GM19328 (cell line): Measurements from ENCODE around the gene MUC22.

Source experiments
- ATAC-seq: cut with Tn5 transposase; IDR thresholded peaks from one replicate; pipeline ENCODE4 v1.9.1; 2021; ENCODE audit warnings: mild to moderate bottlenecking, moderate library complexity; ENCODE audit not compliant: unreplicated experiment

MUC22 gene

DNA sequence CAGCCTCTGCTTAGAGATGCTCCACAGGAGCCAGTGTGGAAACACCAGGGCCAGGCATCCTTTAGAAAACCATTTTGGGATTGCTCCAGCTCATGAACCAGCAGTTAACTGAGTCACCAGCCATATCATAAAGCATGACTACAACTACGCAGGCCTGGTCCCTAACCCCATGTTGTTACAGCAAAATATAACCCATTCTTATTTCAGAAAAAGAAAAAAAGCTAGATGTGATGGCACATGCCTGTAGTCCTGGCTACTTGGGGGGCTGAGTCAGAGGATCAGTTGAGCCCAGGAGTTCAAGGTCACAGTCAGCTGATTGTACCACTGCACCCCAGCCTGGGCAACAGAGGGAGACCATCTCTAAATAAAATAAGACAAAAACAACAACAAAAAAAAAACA, 65.3 kb downstream of the MUC22 start:
- no peak for ATAC-seq

DNA sequence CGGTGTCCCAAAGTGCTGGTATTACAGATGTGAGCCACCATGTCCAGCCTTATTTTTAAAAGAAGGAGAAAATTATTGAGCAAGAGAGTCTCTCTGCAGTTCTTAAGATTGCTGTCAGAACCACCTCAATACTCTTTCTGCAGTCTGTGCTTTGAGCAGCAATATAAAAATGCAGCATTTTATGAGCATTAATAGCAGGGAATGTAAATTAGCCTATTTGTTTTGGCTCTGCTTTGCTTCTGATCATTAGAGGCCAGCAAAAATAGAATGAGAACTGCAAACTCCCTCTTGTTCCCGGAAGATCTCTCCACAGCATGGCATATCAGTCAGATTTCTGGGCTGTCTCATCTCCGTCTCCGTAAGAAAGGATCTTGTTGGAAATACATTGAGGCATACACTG, 66.3 kb downstream of the MUC22 start:
- no peak for ATAC-seq

DNA sequence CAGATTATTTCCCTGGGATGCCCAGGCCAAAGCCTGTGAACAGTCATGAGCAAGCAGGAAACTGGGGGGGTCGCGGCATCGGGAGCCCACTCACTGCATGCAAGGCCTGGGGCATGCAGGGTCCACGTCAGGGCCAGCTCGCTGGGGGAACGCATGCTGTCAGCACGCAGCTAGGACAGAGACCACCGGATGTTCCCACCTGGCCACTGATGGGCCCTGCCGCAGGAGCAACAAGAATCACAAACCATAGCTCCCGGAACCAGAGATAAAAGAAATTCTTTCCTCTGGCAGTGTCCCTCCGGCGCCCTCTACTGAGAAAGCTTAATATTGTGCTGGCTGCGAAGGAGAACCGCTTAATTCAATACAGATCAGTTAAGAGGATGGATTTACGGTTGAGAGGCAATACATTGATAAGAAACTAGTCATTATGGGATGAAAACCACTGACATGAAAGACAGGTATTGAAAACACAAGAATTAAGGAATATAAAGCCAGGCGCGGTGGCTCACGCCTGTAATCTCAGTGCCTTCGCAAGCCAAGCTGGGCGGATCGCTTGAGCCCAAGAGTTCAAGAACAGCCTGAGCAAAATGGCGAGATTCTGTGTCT, 69.5 kb downstream of the MUC22 start:
- ATAC-seq, result no peak

DNA sequence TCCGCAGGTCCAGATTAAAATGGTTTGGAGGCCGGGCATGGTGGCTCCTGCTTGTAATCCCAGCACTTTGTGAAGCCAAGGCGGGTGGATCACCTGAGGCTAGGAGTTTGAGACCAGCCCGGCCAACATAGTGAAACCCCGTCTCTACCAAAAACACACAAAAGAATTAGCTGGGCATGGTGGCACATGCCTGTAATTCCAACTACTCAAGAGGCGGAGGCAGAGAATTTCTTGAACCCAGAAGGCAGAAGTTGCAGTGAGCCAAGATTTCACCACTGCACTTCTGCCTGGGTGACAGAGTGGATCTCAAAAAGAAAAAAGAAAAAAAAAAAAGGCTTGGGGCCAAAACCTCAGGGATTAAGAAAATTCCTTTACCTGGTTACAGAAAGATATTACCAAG, 71.6 kb downstream of the MUC22 start:
- ATAC-seq, result no peak

DNA sequence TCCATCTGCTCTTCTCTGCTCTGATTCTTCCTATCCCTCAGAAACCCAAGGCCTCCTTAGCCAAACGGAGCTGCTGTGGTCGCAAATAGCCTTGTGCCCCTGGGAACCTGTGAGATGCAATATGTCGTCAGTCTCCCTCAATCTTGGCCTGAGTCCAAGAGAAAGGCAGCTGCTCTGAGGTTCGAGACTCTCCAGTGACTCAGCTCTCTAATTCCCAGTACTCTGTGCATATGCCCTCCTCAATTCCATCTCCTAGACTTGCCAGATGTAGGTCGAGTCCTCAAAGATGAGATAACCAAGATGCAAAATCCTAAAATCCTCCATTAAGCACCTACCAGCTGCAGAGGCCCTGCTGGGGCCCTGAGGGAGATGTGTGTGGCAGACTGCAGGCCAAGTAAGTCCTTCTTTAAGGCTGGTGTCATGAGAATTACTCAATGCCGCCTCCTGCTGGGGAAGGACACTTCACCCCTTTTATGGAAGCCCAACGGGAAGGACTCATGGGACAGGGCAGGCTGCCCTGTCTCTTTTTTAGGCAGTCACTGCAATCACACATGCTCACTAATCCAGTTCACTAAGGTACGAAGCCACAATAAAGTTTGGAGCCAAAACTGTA, 73.6 kb downstream of the MUC22 start:
- no peak for ATAC-seq
